Measurements from ENCODE around the gene ORAI3. TPM values are rescaled to one million over a fixed set of nuclear protein-coding genes. Genes with fewer than 3 reads are reported as not detected.

The ORAI3 gene
- total and polyA plus RNA-seq, 2 of the 13 experiments (the other 11 are each of a cell fraction or from before 2014, with no cell fraction given), result 11.4 to 32.0 TPM

DNA sequence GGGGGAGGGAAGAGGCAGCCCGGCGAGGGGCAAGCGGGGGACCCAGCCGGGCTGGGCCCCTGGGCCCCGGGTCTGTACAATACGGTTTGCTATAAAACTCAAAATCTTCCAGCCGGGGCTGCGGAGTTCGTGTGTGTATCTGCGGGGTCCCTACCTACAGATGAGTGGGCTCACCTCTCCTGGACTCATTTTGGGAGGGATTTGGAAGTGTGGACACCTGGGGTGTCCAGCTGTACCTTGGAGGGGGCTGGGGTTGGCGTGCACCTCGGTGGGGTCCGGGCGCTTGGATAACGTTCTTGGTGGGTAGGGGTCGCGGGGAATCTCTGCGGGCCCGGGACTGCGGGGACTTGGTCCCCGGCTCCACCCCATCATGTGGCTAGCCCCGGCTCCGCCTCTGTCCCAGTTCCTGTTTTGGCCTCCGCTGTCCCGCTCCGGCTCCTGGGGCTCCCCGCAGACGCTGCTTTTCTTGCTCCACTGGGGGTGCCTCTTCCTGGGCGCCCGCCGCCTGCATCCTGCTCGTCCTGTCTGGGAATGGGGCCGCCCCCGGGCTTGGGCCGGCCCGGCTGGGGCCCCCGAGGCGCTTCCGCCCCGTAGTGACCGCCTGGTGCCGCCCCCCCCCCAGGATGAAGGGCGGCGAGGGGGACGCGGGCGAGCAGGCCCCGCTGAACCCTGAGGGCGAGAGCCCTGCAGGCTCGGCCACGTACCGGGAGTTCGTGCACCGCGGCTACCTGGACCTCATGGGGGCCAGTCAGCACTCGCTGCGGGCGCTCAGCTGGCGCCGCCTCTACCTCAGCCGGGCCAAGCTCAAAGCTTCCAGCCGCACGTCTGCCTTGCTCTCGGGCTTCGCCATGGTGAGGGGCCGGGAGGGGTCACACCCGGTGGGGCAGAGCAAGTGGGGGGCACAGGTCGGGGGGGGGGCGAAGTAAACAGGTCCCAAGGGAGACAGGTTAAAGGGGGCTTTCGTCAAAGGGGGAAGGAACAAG lies at the start of gene ORAI3 (continued):
- no peak for TF ChIP-seq GRHL1 (CRISPR knock-in tag; conservative IDR thresholded peaks at IDR 0.05)
- no peak for TF ChIP-seq ZNF337 (CRISPR knock-in tag; IDR thresholded peaks at IDR 0.05; ENCODE audit: borderline replicate concordance, low read depth)
- TF ChIP-seq POLR2AphosphoS5 (IDR thresholded peaks at IDR 0.05; ENCODE audit: low read depth, low read length), result peak; percentile 81
- no peak for TF ChIP-seq CENPT (CRISPR knock-in tag; IDR thresholded peaks at IDR 0.05; ENCODE audit: low read depth)
- no peak; the same call in 1 of the 2 replicates for TF ChIP-seq ETV6 (CRISPR knock-in tag; conservative IDR thresholded peaks at IDR 0.05)
- no peak for TF ChIP-seq REPIN1 (CRISPR knock-in tag; IDR thresholded peaks at IDR 0.05; ENCODE audit: borderline replicate concordance, low read depth)
- TF ChIP-seq ZSCAN12 (CRISPR knock-in tag; IDR thresholded peaks at IDR 0.05), result peak; percentile 83
- no peak for TF ChIP-seq CHD2 (IDR thresholded peaks at IDR 0.05; ENCODE audit: low read depth, low read length)
- peak; percentile 37 for TF ChIP-seq MED8 (CRISPR knock-in tag; IDR thresholded peaks at IDR 0.05; ENCODE audit: insufficient replicate concordance)
- TF ChIP-seq ZSCAN25 (CRISPR knock-in tag; IDR thresholded peaks at IDR 0.05), result no peak; the same call in 1 of the 2 replicates
- TF ChIP-seq ATF2 (CRISPR knock-in tag; IDR thresholded peaks at IDR 0.05), result no peak
- no peak for TF ChIP-seq SMAD9 (CRISPR knock-in tag; IDR thresholded peaks at IDR 0.05)
- no peak for TF ChIP-seq DNMT1 (CRISPR knock-in tag; IDR thresholded peaks at IDR 0.05)
- TF ChIP-seq RBFOX2 (IDR thresholded peaks at IDR 0.05; ENCODE audit: low read depth, low read length), result peak; percentile 95
- 0 out of 2 replicates have a peak, but pooled peaks have one; percentile 38 for TF ChIP-seq ZNF367 (CRISPR knock-in tag; IDR thresholded peaks at IDR 0.05; ENCODE audit: borderline replicate concordance)
- TF ChIP-seq CEBPZ (IDR thresholded peaks at IDR 0.05; ENCODE audit: low read length), result no peak
- TF ChIP-seq ZNF703 (CRISPR knock-in tag; IDR thresholded peaks at IDR 0.05; ENCODE audit: borderline replicate concordance), result 0 out of 2 replicates have a peak, but pooled peaks have one; percentile 31
- TF ChIP-seq ZNF83 (CRISPR knock-in tag; IDR thresholded peaks at IDR 0.05; ENCODE audit: borderline replicate concordance), result no peak
- no peak; the same call in 1 of the 2 replicates for TF ChIP-seq ZBTB8A (CRISPR knock-in tag; IDR thresholded peaks at IDR 0.05; ENCODE audit: borderline replicate concordance, low read depth)
- TF ChIP-seq AGO1 (IDR thresholded peaks at IDR 0.05; ENCODE audit: low read depth, low read length, poor library complexity, severe bottlenecking), result peak; percentile 99
- no peak; the same call in 1 of the 2 replicates for TF ChIP-seq SRY (CRISPR knock-in tag; IDR thresholded peaks at IDR 0.05)
- TF ChIP-seq SKI (IDR thresholded peaks at IDR 0.05; ENCODE audit: partially characterized antibody), result no peak
- no peak for TF ChIP-seq RNF2 (conservative IDR thresholded peaks at IDR 0.05; ENCODE audit: low read depth)
